PFSK-1 (cell line): Measurements from ENCODE around the gene NOD2.

Experiments used
- FOXP2 ChIP-seq: optimal IDR thresholded peaks from 2 replicates; pipeline ENCODE3; 2011; ENCODE audit warnings: borderline replicate concordance, control low read depth, inconsistent platforms; ENCODE audit not compliant: insufficient read depth; ENCODE audit errors: extremely low read length, extremely low read depth
- POLR2AphosphoS5 ChIP-seq: IDR thresholded peaks from 2 replicates; pipeline ENCODE4 v1.6.1; 2012; ENCODE audit warnings: low read depth, mild to moderate bottlenecking, control low read depth, low read length, moderate library complexity
- REST ChIP-seq, 2 experiments: IDR thresholded peaks; 2 replicates each; pipeline versions ENCODE4 v1.6.1 to v1.8.0; 2011 to 2012; ENCODE audit warnings: low read depth in 2 of 2, low read length in 2 of 2, control low read depth in 1 of 2, inconsistent platforms in 1 of 2, mild to moderate bottlenecking in 1 of 2, moderate library complexity in 1 of 2; ENCODE audit not compliant: insufficient read depth in 1 of 2
- SIN3A ChIP-seq: IDR thresholded peaks from 2 replicates; pipeline ENCODE4 v1.6.1; 2012; ENCODE audit warnings: mild to moderate bottlenecking, low read length, moderate library complexity, borderline replicate concordance; ENCODE audit not compliant: insufficient read depth
- TAF1 ChIP-seq: IDR thresholded peaks from 2 replicates; pipeline ENCODE4 v1.6.1; 2012; ENCODE audit warnings: low read length, control low read depth, borderline replicate concordance; ENCODE audit not compliant: insufficient read depth

The NOD2 gene

GRCh38 chr16:50666658-50667496 is 26.5 kb upstream of the NOD2 start:
- TF ChIP-seq REST (IDR thresholded peaks at IDR 0.05; ENCODE audit: insufficient read depth in 1 of 2, low read depth in 2 of 2, low read length in 2 of 2) = no peak
- TF ChIP-seq TAF1 = no peak
- TF ChIP-seq FOXP2 = no peak

- TF ChIP-seq POLR2AphosphoS5 (no peak), REST (IDR thresholded peaks at IDR 0.05; ENCODE audit: insufficient read depth in 1 of 2, low read depth in 2 of 2, low read length in 2 of 2) (no peak)
Observed at GRCh38 chr16:50667497-50668367, 25.7 kb upstream of the NOD2 start.

GRCh38 chr16:50668368-50669008 is 24.9 kb upstream of the NOD2 start:
- TF ChIP-seq TAF1 = no peak
- TF ChIP-seq REST (IDR thresholded peaks at IDR 0.05; ENCODE audit: insufficient read depth in 1 of 2, low read depth in 2 of 2, low read length in 2 of 2) = no peak
- TF ChIP-seq FOXP2 = no peak
- TF ChIP-seq POLR2AphosphoS5 = no peak
- TF ChIP-seq SIN3A = no peak

GRCh38 chr16:50669741-50670140 is 23.7 kb upstream of the NOD2 start:
- TF ChIP-seq SIN3A (no peak), POLR2AphosphoS5 (no peak), FOXP2 (no peak), REST (IDR thresholded peaks at IDR 0.05; ENCODE audit: insufficient read depth in 1 of 2, low read depth in 2 of 2, low read length in 2 of 2) (no peak), TAF1 (no peak)
